GM19193 (cell line): ENCODE results near the gene URM1.

Source experiments
- POLR2A ChIP-seq: IDR thresholded peaks from 4 replicates; pipeline ENCODE4 v1.6.1; 2011; ENCODE audit not compliant: insufficient read depth, insufficient read length; ENCODE audit errors: extremely low read depth

The URM1 gene

DNA sequence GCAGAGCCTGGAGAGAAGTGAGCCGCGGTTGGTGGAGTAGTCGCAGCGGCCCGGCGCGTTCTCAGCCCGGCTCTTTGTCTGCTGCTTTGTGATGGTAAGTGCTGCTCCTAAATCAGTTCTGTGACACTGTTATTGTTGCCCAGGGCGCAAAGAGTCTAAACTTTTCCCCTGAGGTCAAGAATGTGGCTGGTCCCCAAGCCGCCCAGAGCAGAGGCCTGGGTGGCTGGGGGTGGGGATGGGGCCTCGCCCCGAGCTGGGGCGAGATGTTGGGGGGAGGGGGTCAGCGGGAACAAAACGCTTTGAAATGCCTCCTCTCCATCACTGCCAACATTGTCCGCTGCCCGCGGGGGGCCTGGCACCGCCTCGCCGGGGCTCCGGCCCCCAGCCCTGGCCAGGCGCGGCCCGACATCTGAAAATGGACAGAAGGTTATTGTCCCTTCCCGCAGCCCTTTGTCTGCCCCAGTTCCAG is 37.8 kb downstream of the URM1 start:
- TF ChIP-seq POLR2A = no peak

GRCh38 chr9:128409450-128409849 is 38.3 kb downstream of the URM1 start:
- TF ChIP-seq POLR2A = no peak

- TF ChIP-seq POLR2A = no peak
Measured at GRCh38 chr9:128409978-128410377, 38.8 kb downstream of the URM1 start.

GRCh38 chr9:128411364-128412119 is 40.4 kb downstream of the URM1 start:
- no peak for TF ChIP-seq POLR2A

DNA sequence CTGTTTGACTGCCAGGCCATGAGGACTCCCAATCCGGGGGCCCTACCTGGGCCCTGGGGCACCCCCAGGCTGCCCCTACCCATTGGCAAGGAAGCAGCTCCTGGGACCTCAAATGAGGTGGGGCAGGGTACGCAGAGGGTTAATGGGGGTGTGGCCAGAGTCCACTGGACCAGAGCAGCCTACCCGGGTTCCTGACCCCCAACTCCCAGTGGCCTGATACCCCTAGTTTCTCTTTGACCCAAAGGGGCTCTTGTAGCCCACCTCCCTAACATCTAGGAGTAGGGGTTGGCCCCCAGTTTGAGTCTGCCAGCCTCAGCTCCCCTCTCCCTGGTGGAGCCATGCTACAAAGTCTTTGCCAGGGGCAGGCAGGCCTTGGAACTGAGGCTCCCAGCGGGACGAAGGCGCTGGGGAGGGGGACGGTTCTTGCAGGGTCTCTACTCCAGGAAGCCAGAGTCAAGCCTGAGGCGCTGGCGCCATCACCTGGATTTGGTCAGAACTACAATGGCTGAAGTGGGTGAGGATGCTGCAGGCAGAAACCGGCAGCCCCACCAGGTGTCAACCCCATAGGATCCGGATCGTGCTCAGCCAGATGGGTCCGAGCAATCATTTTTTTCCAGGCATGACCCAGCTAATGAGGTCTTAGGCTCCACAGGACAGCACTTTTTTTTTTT is 41.1 kb downstream of the URM1 start:
- no peak for TF ChIP-seq POLR2A

GRCh38 chr9:128414461-128414860 is 43.3 kb downstream of the URM1 start:
- no peak for TF ChIP-seq POLR2A

DNA sequence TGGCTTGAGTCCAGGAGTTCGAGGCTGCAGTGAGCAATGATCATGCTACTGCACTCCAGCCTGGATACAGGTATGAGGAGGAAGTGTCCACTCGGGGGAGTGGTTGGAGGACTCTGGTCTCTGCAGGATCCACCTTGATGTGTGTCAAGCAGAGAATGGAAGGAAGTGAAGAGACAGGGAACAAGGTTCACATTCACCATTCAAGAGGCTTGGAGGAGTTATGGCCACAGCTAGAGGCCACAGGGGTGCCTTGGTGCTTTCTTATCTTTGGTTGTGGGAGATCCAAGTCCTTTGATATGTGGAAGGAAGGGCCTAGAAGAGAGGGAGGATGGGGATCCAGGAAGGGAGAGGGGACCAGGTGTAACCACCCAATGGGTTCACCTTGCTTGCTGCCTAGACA is 44.1 kb downstream of the URM1 start:
- no peak for TF ChIP-seq POLR2A

GRCh38 chr9:128416014-128416413 is 44.8 kb downstream of the URM1 start:
- TF ChIP-seq POLR2A = no peak

DNA sequence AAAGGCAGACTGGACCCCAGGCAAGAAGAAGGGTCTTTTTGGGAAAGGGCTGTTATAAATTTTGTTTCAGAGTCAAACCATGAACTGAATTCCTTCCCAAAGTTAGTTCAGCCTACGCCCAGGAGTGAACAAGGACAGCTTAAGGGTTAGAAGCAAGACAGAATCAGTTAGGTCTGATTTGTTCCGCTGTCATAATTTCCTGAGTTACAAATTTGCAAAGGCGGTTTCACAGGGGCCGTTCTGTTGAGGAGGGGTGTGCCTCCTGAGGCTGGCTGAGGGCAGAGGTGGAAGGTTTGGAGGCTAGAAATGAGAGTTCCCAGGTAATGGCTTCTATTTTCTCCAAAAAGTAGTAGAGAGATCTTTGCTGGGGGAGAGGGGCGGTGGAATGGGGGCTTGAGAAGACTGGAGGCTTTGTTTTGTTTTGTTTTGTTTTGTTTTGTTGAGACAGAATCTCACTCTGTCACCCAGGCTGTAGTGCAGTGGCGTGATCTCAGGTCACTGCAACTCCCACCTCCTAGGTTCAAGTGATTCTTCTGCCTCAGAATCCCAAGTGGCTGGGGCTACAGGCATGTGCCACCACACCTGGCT is 45.4 kb downstream of the URM1 start:
- TF ChIP-seq POLR2A = no peak

DNA sequence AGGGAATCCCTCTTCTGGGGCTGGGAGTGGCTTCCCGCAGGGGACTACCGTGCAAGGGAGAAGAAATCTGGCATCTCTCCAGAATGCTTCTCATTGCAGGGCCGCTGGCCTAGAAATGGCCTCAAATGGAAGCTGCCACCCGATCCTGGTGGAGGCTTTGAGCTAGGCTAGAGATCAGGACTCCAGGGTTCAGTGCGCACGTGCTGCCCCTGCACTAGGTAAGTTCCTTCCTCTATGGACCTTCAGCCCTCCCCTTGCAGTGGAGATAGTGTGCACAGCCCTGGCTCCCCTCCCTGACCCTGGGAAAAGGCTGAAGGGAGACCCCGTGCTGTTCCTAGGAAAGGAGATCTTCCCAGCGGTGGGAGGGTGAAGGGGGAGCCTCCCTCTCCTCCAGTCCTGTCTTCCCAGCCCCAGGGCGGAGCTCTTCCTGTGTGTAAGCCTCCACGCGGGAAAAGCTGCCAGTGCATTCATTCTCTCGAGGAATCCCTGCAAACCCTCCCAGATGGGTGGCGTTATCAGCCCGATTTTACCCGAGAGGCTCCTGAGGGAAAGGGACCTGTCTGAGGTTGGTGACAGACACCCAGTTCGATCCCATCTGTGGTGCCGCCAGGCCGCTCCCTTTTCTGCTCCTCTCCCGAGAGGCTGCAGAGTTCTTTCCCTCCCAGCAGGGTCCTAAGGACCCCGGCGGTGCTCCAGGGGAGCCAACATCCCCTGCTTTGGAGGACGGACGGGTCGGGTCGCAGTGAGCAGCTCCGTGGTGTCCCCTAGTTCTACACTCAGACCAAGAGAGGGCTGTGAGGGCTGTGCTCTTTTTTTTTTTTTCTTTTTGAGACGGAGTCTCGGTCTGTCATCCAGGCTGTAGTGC is 48.1 kb downstream of the URM1 start:
- no peak for TF ChIP-seq POLR2A

DNA sequence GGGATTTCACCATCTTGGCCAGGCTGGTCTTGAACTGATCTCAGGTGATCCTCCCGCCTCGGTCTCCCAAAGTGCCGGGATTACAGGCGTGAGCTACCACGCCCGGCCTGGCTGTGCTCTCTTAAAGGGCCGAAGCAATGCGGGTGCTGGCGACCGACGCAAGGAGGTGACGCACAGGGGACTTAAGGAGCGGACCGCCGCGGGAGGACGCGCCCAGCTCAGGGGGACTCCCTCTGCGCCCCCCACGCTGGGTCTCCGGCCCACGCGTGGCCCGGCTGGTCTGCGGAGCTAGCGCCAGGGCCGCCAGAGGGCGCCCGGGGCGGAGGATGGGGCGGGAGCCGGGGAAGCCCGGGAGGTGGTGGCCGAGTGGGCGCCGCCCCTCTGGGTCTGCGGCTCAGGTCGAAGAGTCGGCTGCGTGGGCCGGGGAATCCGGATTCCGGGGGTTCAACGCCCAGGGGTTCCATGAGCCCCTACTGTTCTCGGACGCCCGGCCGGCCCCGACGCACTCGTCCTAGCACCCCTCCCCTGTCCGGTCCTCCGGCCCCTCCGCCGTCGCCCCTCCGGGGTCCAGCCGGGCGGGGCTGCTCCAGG is 49.0 kb downstream of the URM1 start:
- TF ChIP-seq POLR2A = no peak

- TF ChIP-seq POLR2A = no peak
Measured at GRCh38 chr9:128420651-128421481, 49.7 kb downstream of the URM1 start, which contains the start of gene CERCAM. Gene CERCAM, plus strand, starts transcription at chr9:128420857. Its CDS starts 21 bp downstream, at chr9:128420878.

GRCh38 chr9:128421482-128421996 is 50.4 kb downstream of the URM1 start:
- TF ChIP-seq POLR2A = no peak
